Vagina (tissue), 2 donors: ENCODE data around the gene ANAPC2. TPM values are rescaled to one million over a fixed set of nuclear protein-coding genes. Genes with fewer than 3 reads are reported as not detected.
A peak's percentile ranks its signal among the peaks of the same experiment; 100 is the strongest.

Source experiments
- DNase-seq, 2 donors: peaks; one replicate each; pipeline ENCODE4 v3.0.0-alpha.2; 2017; ENCODE audit errors: extremely low spot score in 2 of 2
- H3K27ac ChIP-seq: fragments of 200-600 bp; sonication (generic); one replicate; pipeline ENCODE4 v1.5.1; 2019
- H3K27me3 ChIP-seq: fragments of 200-600 bp; sonication (generic); one replicate; pipeline ENCODE4 v1.5.1; 2019
- H3K36me3 ChIP-seq, 2 donors: fragments of 200-600 bp; sonication (generic); one replicate each; pipeline ENCODE4 v1.5.1; 2017 to 2019
- H3K4me1 ChIP-seq: fragments of 200-600 bp; sonication (generic); one replicate; pipeline ENCODE4 v1.5.1; 2019
- H3K4me3 ChIP-seq, 2 donors: fragments of 200-600 bp; sonication (generic); 1 replicate in 1 of 2; 2 replicates in 1 of 2; pipeline ENCODE4 v1.5.1; 2016 to 2019
- H3K9me3 ChIP-seq: fragments of 200-600 bp; sonication (generic); one replicate; pipeline ENCODE4 v1.5.1; 2019
- POLR2A ChIP-seq, 2 donors: fragments of 450-650 bp; IDR thresholded peaks; one replicate each; pipeline ENCODE4 v1.6.1; 2017; ENCODE audit warnings: antibody characterized with exemption in 2 of 2, mild to moderate bottlenecking in 2 of 2, moderate library complexity in 2 of 2
- POLR2AphosphoS5 ChIP-seq, 2 donors: sonication (generic); formaldehyde crosslinking; IDR thresholded peaks; one replicate each; pipeline ENCODE4 v1.9.0; 2017; ENCODE audit warnings: antibody characterized with exemption in 2 of 2, mild to moderate bottlenecking in 2 of 2, low read depth in 1 of 2; ENCODE audit not compliant: insufficient read depth in 1 of 2
- intact Hi-C: fragments of 100-400 bp; cut with DNase I; formaldehyde crosslinking; loops from one replicate; pipeline ENCODE4 v1.15.1; 2023
- total RNA-seq: library from RNA; depleted of rRNA; stranded (reverse); fragments of >200 nt; gene quantifications from one replicate; pipeline ENCODE4 v1.2.3, GENCODE V29; 2016
- TF ChIP-seq, protein P1 (sequence below), 3 experiments: fragments of 450-650 bp in 2 of 3; fragments of 200-600 bp in 1 of 3; sonication (generic) in 1 of 3; IDR thresholded peaks; one replicate each; pipeline ENCODE4 v1.5.1; 2017 to 2019; ENCODE audit warnings: antibody characterized with exemption in 3 of 3, mild to moderate bottlenecking in 2 of 3, moderate library complexity in 2 of 3

Gene ANAPC2
- total RNA-seq, 1 donor from 2014 or later = 30.0 TPM

DNA sequence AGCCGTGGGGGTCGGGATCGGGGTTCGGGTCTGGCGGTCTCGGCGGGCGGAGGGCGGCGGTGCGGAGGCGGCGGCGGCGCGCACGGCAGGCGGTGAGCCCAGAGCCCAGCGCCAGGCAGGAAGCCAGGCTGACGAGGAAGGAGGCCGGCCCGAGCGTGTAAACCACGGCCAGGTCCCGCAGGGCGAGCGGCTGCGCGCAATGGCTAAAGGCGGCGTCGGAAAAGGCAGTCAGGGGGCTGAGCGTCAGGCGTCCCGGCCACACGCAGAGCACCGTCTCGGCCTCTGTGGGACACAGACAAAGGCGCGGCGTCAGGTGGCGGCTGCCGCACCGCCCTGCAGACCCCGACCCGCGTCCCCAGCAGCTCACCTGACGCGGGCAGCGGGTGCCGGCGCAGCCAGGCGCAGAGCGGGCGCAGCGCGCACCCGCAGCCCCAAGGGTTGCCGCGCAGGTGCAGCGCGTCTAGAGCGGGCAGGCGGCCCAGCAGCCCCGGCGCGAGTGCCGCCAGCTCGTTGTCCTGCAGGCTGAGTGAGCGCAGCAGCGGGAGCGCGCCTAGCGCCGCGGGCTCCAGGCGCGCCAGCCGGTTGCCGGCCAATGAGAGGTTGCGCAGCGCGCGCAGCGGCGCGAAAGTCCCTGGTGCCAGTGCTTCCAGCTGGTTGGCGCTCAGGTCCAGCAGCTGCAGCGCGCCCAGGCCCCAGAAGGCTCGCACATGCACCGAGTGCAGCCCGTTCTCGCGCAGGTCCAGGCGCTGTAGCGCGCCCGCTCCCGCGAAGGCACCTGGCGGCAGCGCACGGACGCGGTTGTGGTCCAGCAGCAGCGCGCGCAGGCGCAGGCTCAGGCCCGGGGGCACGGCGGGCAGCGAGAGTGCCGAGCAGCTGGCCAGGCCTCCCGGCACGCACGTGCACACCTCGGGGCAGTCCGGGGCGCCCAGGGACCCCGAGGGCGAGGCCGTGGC is 19.2 kb downstream of the ANAPC2 start:
- Histone ChIP-seq H3K36me3 (no peaks in the 10 kb centered on the region), H3K4me1 (peaks cover 27% of the 10 kb centered on the region), H3K27ac (no peak overlapping the region), H3K9me3 (no peaks in the 10 kb centered on the region), H3K4me3 (peak overlapping the region; percentile 23 to 48), H3K27me3 (peaks cover 37% of the 10 kb centered on the region)
- intact Hi-C loops = loop anchor here (10.0 kb wide), 1 partner anchor 246 kb away; no protein-coding TSS in a partner anchor
- DNase-seq = no peak
- TF ChIP-seq, protein P1, sequence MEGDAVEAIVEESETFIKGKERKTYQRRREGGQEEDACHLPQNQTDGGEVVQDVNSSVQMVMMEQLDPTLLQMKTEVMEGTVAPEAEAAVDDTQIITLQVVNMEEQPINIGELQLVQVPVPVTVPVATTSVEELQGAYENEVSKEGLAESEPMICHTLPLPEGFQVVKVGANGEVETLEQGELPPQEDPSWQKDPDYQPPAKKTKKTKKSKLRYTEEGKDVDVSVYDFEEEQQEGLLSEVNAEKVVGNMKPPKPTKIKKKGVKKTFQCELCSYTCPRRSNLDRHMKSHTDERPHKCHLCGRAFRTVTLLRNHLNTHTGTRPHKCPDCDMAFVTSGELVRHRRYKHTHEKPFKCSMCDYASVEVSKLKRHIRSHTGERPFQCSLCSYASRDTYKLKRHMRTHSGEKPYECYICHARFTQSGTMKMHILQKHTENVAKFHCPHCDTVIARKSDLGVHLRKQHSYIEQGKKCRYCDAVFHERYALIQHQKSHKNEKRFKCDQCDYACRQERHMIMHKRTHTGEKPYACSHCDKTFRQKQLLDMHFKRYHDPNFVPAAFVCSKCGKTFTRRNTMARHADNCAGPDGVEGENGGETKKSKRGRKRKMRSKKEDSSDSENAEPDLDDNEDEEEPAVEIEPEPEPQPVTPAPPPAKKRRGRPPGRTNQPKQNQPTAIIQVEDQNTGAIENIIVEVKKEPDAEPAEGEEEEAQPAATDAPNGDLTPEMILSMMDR (IDR thresholded peaks at IDR 0.05) = no peak

DNA sequence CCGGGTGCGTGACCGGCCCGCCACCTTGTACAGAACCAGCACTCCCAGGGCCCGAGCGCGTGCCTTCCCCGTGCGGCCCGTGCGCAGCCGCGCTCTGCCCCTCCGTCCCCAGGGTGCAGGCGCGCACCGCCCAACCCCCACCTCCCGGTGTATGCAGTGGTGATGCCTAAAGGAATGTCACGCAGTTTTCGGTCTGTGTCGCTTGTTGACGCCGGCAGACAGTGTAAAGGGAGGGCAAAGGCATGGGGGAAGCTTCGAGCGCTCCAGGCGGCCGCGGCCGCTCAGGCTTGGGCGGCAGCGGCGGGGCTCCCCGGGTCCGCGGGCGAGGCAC is 19.8 kb downstream of the ANAPC2 start:
- intact Hi-C loops = loop anchor here (10.0 kb wide), 1 partner anchor 246 kb away; no protein-coding TSS in a partner anchor
- no peaks in the 10 kb centered on the region for H3K36me3 ChIP-seq
- TF ChIP-seq POLR2AphosphoS5 (IDR thresholded peaks at IDR 0.05; ENCODE audit: insufficient read depth in 1 of 2, low read depth in 1 of 2) (no peak), POLR2A (IDR thresholded peaks at IDR 0.05) (no peak)
- TF ChIP-seq, protein P1 (IDR thresholded peaks at IDR 0.05) = no peak
- H3K4me3 ChIP-seq = peak overlapping the region; percentile 23 to 48
- no peak overlapping the region for H3K27ac ChIP-seq
- no peaks in the 10 kb centered on the region for H3K9me3 ChIP-seq
- DNase-seq = no peak
- peaks cover 26% of the 10 kb centered on the region for H3K4me1 ChIP-seq
- H3K27me3 ChIP-seq = peaks cover 37% of the 10 kb centered on the region

DNA sequence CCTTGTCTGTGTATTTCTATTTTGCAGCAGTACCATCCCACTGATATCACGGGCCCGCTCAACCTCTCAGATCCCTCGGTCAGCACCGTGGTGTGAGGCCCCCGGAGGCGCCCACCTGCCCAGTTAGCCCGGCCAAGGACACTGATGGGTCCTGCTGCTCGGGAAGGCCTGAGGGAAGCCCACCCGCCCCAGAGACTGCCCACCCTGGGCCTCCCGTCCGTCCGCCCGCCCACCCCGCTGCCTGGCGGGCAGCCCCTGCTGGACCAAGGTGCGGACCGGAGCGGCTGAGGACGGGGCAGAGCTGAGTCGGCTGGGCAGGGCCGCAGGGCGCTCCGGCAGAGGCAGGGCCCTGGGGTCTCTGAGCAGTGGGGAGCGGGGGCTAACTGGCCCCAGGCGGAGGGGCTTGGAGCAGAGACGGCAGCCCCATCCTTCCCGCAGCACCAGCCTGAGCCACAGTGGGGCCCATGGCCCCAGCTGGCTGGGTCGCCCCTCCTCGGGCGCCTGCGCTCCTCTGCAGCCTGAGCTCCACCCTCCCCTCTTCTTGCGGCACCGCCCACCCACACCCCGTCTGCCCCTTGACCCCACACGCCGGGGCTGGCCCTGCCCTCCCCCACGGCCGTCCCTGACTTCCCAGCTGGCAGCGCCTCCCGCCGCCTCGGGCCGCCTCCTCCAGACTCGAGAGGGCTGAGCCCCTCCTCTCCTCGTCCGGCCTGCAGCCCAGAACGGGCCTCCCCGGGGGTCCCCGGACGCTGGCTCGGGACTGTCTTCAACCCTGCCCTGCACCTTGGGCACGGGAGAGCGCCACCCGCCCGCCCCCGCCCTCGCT is 20.4 kb downstream of the ANAPC2 start:
- Histone ChIP-seq H3K4me1 (peaks cover 32% of the 10 kb centered on the region), H3K27me3 (peaks cover 37% of the 10 kb centered on the region), H3K9me3 (no peaks in the 10 kb centered on the region), H3K36me3 (no peaks in the 10 kb centered on the region), H3K4me3 (peak overlapping the region; percentile 23 to 48), H3K27ac (no peak overlapping the region)
- no peak for DNase-seq
- intact Hi-C loops = loop anchor here (10.0 kb wide), 1 partner anchor 247 kb away; no protein-coding TSS in a partner anchor
- TF ChIP-seq POLR2AphosphoS5 (IDR thresholded peaks at IDR 0.05; ENCODE audit: insufficient read depth in 1 of 2, low read depth in 1 of 2) (no peak), POLR2A (IDR thresholded peaks at IDR 0.05) (no peak)
- TF ChIP-seq, protein P1 (IDR thresholded peaks at IDR 0.05) = no peak

DNA sequence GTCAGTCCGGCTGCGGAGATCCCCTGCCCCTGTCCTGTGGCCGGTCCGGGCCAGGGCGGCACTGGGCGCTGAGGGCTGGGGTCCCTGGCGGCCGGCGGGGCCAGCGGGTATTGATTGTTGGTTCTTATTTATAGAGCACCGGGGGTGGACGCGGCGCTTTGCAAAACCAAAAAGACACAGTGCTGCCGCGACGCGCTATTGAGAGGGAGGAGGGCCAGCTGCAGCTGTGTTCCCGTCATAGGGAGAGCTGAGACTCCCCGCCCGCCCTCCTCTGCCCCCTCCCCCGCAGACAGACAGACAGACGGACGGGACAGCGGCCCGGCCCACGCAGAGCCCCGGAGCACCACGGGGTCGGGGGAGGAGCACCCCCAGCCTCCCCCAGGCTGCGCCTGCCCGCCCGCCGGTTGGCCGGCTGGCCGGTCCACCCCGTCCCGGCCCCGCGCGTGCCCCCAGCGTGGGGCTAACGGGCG is 21.0 kb downstream of the ANAPC2 start:
- Histone ChIP-seq H3K27ac (no peak overlapping the region), H3K27me3 (peaks cover 42% of the 10 kb centered on the region), H3K4me1 (peaks cover 39% of the 10 kb centered on the region), H3K4me3 (no peak overlapping the region), H3K36me3 (no peaks in the 10 kb centered on the region), H3K9me3 (no peaks in the 10 kb centered on the region)
- DNase-seq = no peak
- no peak for TF ChIP-seq POLR2A (IDR thresholded peaks at IDR 0.05)
- TF ChIP-seq, protein P1 (IDR thresholded peaks at IDR 0.05) = no peak
- no peak for TF ChIP-seq POLR2AphosphoS5 (IDR thresholded peaks at IDR 0.05; ENCODE audit: insufficient read depth in 1 of 2, low read depth in 1 of 2)
- intact Hi-C loops = loop anchor here (10.0 kb wide), 1 partner anchor 247 kb away; no protein-coding TSS in a partner anchor
